Measurements from ENCODE around the gene MXD1.

DNA sequence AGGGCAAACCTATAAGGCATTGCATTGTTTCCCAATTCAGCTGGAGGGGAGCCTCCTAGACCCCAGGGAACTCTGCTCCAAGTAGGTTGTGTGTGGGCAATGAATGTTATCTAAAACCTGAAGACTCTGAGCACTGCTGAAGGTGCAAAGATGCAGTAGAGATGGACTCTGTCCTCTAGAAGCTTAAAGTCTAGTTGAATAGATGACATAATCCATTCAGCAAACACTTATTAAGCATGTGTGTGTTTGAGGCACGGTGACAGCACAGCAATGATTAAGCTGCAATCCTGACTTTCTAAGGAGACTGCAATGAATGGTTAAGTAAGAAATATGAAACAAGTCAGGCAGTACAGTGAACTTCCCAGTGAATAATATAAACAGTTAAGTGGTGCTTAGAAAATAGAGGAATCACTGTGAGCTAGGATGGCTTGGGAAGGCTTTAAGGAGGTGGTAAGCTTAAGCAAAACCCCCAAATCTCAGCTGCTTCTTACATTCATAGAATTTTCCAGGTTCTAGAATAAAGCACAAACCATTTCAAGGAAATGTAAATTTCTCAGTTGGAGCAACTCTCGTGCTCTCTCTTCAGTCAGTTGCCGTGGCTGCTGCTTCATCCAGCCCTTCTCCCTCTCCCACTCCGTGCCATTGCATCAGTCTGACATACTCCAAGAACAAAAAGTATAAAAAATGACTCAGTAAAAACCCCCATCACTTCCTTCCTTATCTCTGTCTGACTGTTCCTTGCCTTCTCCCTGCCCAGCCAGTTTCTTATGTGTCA is 19.1 kb downstream of the MXD1 start:
- TF ChIP-seq YY1 (tag by site-specific recombination; IDR thresholded peaks at IDR 0.05) (no peak), ZNF211 (tag by site-specific recombination; IDR thresholded peaks at IDR 0.05; ENCODE audit: low read depth) (no peak), ZEB2 (tag by site-specific recombination; IDR thresholded peaks at IDR 0.05) (no peak), ZNF560 (tag by site-specific recombination; IDR thresholded peaks at IDR 0.05; ENCODE audit: borderline replicate concordance) (no peak), HOXC10 (CRISPR knock-in tag; IDR thresholded peaks at IDR 0.05) (no peak), GFI1B (tag by site-specific recombination; IDR thresholded peaks at IDR 0.05) (no peak), ZNF600 (tag by site-specific recombination; IDR thresholded peaks at IDR 0.05) (no peak), SALL2 (tag by site-specific recombination; IDR thresholded peaks at IDR 0.05; ENCODE audit: borderline replicate concordance) (no peak), ZNF510 (tag by site-specific recombination; IDR thresholded peaks at IDR 0.05; ENCODE audit: insufficient replicate concordance) (no peak)
- TF ChIP-seq, protein P1, sequence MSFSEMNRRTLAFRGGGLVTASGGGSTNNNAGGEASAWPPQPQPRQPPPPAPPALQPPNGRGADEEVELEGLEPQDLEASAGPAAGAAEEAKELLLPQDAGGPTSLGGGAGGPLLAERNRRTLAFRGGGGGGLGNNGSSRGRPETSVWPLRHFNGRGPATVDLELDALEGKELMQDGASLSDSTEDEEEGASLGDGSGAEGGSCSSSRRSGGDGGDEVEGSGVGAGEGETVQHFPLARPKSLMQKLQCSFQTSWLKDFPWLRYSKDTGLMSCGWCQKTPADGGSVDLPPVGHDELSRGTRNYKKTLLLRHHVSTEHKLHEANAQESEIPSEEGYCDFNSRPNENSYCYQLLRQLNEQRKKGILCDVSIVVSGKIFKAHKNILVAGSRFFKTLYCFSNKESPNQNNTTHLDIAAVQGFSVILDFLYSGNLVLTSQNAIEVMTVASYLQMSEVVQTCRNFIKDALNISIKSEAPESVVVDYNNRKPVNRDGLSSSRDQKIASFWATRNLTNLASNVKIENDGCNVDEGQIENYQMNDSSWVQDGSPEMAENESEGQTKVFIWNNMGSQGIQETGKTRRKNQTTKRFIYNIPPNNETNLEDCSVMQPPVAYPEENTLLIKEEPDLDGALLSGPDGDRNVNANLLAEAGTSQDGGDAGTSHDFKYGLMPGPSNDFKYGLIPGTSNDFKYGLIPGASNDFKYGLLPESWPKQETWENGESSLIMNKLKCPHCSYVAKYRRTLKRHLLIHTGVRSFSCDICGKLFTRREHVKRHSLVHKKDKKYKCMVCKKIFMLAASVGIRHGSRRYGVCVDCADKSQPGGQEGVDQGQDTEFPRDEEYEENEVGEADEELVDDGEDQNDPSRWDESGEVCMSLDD (tag by site-specific recombination; IDR thresholded peaks at IDR 0.05), result no peak
- TF ChIP-seq, protein P2, sequence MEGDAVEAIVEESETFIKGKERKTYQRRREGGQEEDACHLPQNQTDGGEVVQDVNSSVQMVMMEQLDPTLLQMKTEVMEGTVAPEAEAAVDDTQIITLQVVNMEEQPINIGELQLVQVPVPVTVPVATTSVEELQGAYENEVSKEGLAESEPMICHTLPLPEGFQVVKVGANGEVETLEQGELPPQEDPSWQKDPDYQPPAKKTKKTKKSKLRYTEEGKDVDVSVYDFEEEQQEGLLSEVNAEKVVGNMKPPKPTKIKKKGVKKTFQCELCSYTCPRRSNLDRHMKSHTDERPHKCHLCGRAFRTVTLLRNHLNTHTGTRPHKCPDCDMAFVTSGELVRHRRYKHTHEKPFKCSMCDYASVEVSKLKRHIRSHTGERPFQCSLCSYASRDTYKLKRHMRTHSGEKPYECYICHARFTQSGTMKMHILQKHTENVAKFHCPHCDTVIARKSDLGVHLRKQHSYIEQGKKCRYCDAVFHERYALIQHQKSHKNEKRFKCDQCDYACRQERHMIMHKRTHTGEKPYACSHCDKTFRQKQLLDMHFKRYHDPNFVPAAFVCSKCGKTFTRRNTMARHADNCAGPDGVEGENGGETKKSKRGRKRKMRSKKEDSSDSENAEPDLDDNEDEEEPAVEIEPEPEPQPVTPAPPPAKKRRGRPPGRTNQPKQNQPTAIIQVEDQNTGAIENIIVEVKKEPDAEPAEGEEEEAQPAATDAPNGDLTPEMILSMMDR (tag by site-specific recombination; IDR thresholded peaks at IDR 0.05), result no peak
- TF ChIP-seq, protein P3, sequence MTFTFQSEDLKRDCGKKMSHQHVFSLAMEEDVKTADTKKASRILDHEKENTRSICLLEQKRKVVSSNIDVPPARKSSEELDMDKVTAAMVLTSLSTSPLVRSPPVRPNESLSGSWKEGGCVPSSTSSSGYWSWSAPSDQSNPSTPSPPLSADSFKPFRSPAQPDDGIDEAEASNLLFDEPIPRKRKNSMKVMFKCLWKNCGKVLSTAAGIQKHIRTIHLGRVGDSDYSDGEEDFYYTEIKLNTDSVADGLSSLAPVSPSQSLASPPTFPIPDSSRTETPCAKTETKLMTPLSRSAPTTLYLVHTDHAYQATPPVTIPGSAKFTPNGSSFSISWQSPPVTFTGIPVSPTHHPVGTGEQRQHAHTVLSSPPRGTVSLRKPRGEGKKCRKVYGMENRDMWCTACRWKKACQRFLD (tag by site-specific recombination; IDR thresholded peaks at IDR 0.05), result no peak
